DMS53 (cell line): ENCODE measurements around the gene MEX3A.
"Not testable (repeated sequence)": the region's sequence is repeated elsewhere in the genome, so short reads cannot be mapped to it uniquely, and the experiment has no call there.

Experiments used
- DNase-seq: peaks from one replicate; lab custom pipeline; 2025; lab: John Stamatoyannopoulos, UW

MEX3A gene

DNA sequence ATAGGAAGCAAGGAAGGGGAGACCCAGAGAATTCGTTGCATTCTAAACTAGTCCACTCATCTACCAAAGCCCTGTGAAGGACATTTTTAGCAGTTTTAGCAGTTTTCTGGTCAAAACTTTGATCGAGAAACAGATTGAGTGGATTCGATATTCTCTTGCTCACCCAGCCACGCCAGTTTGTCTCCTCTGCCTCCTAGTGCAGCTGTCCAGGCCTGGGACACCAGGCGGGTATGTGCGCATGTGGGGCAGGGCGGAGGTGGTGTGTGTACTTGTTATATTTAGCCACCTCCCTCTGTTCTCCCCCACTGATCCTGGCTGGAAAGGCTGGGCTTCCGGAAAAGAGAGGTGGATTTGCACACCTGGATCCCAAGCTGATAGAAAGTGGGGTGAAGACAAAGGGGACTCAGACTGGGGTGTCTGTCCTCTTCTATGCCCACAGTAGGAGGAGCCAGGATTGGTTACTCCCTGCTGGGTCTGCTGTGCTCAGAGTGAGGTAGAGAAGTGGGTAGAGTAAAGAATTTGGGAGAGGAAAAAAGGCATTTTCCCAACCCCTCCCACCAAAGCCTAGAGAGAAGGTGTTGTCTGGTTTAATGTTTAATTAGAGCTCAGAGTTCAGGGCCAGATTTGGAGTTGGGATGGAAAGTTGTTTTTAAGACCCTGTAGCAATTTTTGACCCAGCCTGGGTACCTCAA, 36.1 kb upstream of the MEX3A start:
- DNase-seq = peak; percentile 69

DNA sequence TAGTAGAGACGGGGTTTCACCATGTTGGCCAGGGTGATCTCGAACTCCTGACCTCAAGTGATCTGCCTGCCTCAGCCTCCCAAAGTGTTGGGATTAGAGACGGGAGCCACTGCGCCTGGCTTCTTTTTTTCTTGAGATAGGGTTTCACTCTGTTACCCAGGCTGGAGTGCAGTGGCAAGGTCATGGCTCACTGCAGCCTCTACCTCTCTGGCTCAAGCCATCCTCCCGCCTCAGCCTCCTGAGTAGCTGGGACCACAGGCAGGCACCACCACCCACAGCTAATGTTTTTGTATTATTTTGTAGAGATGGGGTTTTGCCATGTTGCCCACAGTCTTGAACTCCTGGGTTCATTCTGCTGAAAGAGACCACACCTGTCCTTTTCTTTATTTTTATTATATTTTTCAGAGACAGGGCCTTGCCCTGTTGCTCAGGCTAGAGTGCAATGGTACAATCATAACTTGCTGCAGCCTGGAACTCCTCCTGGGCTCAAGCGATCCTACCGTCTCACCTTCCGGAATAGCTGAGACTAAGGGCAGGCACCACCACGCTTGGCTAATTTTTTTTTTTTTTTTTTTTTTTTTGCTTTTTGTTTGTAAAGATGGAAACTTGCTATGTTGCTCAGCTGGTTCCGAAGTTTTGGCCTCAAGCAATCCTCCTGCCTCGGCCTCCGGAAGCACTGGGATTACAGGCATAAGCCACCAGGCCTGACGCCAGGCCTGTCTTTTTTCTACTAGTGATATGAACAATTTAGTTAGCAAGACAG, 35.3 kb upstream of the MEX3A start:
- no peak for DNase-seq

DNA sequence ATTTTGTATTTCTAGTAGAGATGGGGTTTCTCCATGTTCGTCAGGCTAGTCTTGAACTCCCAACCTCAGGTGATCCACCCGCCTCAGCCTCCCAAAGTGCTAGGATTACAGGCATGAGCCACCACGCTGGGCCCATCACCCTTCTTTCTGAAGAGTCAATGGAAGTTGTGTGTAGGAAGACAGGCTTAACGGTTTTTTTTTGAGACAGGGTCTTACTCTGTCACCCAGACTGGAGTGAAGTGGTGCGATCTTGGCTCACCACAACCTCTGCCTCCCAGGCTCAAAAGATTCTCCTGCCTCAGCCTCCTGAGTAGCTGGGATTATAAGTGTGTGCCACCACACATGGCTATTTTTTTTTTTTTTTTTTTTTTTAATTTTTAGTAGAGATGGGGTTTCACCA, 34.5 kb upstream of the MEX3A start:
- not testable (repeated sequence) for DNase-seq

DNA sequence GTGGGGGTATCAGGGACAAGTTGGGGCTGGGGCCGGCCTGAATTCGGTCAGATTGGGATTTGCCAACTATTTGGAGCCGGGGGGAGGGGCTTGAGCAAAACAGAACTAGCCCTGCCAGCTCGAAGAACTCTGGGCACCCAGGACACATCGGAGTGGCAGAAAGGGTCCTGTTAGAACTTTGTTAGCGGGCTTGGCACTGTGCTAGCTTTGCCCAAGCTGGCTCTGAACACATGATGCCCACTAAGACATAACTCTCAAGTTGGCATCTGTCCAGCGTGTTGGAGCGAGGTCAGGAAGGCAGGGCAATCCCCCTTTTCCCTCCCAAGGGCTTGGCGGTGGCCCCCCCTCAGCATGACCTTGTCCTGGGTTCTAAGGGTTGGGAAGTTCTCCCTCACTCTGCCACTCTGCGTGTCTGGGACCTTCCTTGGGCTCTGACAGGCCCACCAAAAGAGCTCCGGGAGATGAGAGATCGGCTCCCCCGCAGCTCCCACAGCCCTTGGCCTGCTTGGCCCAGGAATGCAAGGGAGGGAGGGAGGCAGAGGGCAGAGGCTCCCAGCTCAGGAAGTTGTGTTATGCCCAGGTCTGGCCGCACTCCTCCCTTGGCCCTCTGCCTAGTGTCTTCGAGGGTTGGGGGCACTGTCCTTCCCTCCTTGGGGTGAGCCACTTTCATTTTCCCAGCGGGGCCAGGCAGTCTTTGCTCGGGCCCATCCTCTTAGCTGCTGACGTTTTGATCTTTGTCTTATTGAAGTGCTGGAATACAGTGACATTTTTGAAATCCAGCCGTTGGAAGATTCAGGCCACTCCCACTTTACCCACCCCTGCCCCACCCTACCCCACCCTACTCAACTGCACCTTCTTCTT, 33.5 kb upstream of the MEX3A start:
- peak; percentile 68 for DNase-seq

DNA sequence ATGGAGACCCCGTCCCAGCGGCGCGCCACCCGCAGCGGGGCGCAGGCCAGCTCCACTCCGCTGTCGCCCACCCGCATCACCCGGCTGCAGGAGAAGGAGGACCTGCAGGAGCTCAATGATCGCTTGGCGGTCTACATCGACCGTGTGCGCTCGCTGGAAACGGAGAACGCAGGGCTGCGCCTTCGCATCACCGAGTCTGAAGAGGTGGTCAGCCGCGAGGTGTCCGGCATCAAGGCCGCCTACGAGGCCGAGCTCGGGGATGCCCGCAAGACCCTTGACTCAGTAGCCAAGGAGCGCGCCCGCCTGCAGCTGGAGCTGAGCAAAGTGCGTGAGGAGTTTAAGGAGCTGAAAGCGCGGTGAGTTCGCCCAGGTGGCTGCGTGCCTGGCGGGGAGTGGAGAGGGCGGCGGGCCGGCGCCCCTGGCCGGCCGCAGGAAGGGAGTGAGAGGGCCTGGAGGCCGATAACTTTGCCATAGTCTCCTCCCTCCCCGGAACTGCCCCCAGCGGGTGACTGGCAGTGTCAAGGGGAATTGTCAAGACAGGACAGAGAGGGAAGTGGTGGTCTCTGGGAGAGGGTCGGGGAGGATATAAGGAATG, 32.8 kb upstream of the MEX3A start:
- peak; percentile 70 for DNase-seq

DNA sequence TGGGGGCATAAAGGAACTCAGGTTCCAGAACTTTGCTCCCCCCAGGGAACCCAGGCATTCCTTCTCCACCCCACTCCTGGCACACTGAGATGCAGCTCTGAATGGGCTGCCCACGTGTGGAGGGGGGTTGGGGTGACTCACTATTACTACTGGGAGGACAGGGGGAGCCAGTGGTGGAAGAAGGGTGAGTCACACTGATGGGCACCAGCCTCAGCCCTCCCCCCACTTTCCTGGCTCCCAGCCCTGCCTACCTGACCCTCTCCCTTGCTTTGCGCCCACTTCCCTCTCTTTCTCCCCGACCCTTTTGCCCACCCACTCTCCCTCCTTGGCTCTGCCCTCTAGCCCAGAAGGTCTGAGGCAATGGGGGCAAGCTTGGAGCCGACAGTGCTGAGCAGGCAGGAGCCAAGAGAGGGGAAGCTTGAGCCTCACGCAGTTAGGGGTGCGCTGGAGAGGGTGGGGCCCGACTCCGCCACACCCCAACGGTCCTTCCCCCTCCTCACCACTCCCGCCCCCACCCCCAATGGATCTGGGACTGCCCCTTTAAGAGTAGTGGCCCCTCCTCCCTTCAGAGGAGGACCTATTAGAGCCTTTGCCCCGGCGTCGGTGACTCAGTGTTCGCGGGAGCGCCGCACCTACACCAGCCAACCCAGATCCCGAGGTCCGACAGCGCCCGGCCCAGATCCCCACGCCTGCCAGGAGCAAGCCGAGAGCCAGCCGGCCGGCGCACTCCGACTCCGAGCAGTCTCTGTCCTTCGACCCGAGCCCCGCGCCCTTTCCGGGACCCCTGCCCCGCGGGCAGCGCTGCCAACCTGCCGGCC, 32.0 kb upstream of the MEX3A start, which contains the start of gene LMNA:
LMNA (plus strand) TSS at position 611 of the 818 bp plus-strand sequence. CDS start 208 bp downstream, outside the sequence.
- peak; percentile 92 for DNase-seq

DNA sequence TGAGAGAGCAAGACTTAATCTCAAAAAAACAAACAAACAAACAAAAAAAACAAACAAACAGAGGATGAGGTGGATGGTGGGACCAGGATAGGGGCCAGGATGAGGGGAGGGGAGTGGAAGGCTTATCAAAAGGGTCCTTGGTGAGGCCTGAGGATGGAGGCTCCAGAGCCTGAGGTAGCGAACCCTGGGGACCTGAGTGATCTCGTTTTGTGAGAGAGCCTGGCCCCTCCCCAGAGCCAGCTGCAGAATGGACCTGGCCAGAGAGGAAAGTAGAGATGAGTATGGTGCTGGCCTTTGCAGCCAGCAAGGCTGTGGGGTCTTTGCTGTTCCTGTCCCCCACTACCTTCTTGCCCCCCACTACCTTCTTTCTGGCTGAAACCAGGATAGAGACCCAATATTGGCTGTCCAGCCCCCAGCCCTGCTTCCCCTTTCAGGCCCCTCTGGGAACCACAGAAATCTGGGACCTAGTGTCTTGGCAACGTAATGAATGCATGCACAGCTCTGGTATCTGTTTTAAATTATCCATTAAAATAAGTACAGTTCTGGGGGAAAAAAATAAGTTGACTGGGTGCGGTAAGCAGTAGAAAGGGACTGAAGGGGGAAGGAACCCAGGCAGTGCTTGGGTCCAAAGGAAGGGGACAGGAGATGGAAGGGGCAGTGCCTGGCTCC, 31.2 kb upstream of the MEX3A start:
- no peak for DNase-seq

DNA sequence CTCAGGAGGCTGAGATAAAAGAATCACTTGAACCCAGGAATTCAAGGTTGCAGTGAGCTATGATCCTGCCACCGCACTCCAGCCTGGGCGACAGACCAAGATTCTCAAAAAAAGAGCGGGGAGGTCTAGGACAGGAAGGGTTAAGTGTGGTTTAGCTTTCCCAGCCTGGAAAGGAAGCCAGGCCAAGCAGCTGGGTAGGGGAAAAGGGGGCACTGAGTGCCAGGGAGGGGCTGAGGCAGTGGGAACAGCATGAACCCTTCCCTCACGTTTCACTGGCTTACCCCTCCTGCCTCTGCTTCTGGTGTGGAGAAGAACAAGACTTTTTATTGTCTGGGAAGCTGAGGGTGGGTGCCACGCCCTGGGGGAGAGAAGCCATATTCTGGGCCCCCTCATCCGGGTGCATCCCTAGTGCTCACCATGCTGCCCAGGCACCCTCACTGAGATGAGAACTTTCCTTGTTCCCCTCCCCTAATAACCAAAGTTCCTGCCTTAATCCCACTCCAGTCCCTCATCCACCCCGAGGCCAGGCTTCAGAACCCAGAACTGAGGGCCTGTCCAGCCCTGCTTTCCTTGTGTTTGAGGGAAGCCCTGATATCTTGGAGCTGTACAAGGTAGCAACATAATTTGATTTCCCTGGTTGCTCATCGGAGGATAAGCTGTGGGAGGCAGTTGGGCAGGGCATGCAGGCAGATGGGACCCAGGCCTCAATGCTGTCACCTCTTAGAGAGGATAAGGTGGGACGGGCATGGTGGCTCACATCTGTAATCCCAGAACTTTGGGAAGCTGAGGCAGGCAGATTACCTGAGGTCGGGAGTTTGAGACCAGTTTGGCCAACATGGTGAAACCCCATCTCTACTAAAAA, 30.2 kb upstream of the MEX3A start:
- no peak for DNase-seq

DNA sequence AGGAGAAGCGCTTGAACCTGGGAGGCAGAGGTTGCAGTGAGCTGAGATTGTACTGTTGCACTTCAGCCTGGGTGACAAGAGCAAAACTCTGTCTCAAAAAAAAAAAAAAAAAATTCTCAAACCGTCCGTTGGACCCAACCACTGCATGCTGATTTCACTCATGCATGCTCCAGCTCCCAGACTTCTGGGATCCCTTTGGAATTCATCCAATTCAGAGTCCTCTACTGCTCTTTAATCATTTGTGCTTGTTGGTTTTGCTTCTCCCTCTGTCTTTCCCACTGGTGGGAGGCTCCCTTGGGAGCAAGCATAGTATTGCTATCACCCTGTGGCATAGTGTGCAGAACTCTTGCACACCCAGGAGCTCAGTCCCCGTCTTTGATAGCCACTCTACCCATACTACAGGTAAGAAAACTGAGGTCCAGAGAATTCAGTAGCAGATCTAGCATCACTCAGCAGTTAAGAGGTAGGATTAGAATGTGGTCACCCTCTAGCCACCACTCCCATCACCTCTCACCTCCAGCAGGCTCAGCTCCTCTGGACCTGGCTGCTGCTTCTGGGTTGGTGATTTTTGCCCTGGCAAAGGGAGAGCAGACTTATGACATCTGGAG, 29.2 kb upstream of the MEX3A start:
- DNase-seq = no peak

DNA sequence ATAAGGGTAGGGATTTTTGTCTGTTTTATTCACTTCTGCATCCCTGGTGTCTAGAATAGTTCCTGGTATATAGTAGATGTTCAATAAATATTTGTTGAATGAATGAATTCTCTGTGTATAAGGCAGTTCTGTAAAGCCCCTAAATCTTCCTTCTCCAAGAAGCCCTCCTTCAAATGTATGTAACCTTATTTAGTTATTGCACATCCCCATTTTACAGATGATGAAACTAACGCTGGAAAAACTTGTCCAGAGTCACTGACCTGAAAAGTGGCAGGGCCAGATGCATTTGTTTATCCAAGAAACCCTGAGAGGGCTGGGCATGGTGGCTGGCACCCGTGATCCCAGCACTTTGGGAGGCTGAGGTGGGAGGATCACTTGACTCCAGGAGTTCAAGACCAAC, 28.0 kb upstream of the MEX3A start:
- DNase-seq = no peak

DNA sequence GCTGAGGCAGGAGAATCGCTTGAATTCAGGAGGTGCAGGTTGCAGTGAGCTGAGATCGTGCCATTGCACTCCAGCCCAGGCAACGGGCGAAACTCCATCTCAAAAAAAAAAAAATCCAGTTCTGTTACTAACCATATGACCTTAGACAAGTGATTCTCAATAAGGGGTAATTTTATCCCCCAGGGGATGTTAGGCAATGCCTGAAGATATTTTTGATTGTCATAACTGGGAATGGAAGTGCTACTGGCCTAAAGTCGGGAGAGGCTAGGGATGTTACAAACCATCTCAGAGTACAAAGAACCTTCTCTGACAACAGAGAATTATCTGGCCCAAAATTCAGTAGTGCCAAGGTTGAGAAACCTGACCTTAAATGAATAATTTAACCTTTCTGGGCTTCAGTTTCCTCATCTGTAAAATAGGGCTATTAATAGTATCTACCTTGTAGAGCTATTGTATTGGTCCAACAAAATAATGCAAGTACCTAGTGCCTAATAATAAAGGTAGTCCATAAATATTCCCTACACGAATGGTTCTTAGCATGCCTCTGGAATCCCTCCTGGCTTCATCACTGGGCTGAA, 26.5 kb upstream of the MEX3A start:
- no peak for DNase-seq

DNA sequence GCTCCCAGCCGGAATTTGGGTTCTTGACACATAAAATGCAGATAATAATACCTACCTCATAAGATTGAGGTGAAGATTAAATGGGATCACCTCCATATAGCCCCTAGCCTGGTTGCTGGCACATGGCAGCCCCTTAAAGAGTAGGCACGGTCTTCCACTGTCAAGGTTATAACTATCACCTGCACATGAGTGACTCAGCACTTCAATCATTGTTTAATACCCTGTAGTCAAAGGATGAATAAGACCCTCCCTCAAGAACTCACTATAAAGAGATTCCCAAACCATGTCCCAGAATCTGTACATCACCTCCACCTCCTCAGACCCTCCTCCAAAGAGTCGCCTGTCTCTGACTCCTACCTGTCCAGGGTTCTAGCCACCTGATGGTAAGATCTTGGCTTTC, 25.8 kb upstream of the MEX3A start:
- DNase-seq = no peak

DNA sequence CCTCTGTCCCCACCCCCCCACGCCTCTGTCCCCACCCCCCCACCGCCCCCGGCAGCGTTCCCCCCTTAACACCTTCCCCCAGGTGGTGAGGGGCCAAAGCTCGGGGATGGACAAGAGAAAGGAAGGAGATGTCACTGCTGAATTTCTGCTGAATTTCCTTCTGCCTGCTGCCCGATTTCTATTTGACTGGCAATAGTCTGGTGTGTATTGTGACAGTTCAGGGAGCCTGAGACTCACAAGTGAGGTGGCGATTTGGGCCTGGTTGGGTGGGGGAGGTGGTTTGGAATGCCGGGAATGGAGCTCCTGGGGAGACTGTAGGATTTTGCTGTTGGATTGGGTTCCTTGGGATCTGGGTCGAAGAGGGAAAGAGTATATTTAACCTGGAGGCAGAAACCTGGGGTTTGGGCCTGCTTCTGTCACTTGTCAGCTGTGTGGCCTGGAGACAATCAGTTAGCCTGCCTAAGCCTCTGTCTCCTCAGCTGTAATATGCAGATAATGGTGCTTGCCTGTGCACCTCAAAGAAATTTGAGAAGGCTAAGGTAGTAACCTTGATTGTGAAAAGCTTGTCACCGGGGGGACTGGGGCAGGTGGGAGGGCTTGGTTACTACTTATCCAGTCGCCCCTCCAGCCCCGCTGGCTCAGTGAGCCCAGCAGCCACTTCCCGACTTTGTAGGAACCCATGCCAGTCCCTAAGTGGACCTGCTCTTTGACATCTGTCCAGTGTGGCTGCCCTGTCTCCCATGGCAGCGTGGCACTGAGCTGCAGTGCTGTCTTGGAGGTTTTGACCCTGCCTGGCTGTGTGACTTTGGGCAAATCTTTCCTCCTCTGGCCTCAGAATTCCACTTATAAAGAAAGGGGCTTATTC, 24.6 kb upstream of the MEX3A start:
- DNase-seq = peak; percentile 80

DNA sequence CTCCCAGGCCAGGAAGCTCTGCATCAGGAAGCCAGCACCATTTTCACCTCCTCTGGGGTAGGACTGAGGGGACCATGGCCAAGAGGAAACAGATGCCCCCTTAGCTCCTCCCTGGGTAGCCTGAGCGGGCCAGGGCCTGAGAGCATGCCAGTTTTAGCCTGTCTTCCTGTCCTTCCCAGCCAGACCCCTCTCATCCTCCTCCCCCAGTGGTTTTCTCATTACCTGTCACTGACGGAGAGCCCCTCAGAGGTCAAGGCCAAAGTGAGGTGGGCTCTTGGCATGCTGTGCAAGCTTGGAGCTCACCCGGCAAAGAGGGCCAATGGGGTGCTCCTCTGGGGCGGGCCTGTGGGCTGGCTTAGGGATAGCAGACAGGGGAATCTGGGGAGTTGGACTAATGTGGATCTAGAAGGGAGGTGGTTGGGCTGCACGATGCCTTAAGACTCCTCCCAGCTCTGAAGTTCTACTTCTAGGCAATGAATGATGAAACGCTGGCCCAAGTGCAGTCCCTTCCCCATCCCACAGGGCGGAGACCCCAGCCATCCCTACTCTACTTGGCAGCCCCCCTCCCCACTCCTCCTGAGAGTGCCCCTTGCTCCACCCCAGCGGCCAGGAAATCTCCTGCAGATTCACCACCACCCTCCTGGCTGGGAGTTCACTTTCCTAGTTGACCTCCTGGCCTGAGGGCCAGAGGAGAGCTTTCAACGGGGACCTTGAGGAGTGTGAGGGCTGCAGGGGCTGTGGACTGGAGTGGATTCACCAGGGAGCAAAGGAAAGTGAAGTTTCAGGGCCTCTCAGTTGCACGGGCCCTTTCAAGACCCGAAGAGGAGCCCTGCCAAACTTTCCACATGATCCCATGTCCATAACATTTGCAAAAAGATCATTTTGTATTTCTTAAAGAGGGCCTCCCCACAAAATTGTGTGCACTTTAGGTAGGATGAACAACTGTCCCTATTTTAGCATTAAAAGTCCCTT, 22.9 kb upstream of the MEX3A start:
- peak; percentile 41 for DNase-seq

DNA sequence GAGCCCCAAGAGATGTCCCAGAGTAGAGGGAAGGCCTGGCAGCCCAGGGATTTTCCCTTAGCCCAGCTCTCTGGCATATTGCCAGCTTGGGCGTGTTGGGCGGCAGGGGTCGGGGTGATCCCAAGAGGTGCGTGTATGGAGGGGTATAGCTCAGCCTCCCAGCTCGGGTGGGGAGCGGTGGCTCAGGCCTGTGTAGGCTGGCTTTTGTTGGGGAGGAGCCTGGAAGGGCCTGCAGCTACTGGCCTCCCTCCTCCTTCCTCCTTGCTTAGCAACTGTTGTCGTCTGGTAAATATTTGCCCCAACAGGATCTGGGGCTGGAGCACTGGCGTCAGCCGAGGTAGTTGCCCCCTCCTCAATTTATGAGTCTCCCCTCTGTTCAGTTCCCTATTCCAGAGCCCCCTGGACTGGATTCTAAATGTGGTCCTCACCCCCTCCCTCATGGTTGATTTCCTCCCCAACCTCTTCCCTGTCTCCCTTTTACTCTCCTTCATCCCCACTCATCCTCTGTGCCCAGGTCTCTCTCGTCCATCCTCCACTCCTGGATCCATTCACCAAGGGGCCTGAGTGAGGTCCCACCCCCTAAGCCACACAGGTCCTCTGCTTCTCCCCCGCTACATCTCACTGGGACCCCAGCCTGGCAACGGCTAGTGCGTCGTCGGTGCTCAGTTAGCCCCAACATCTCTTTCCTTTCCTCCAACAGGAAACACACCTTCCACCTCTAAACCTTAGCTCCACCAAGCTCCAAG, 22.0 kb upstream of the MEX3A start:
- peak; percentile 94 for DNase-seq

DNA sequence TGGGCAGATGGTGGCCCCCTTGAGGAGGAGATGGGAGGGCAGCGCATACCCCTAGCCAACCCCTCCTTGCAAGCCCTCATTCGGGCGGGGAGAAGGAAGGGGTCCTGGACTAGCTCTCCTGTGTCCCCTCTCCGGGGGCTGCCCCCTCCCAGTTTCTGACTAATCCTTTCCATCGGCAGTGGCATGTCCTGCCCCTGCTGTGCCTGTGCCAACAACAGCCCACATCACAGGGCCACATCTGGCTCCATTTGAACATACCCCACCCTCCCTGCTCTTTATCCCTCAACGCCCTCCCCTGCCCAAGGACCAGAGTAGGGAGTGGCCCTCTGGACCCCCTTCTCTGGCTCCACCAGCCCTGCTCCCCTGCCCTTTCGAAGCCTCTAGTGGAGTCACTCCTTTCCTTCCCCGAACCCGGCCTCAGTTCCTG, 21.3 kb upstream of the MEX3A start:
- no peak for DNase-seq
